A549 (cell line): ENCODE data around the gene DPAGT1. TPM values are rescaled to one million over a fixed set of nuclear protein-coding genes. Genes with fewer than 3 reads are reported as not detected.

ENCODE experiments used
- ATAC-seq, 2 experiments: fragments of 200-7000 bp in 1 of 2; fragments of >200 bp in 1 of 2; cut with Nextera tagmentation in 1 of 2; cut with Tn5 transposase in 1 of 2; 3 replicates each; pipeline versions ENCODE4 v1.8.0 to v1.9.1; 2018 to 2020; ENCODE audit warnings: mild to moderate bottlenecking in 1 of 2, moderate library complexity in 1 of 2
- CTCF ChIA-PET: fragments of 300-600 bp; sonication (Branson Sonifier 250); formaldehyde crosslinking; extraction: SDS; loops from one replicate; lab custom pipeline; 2021; ENCODE audit warnings: antibody characterized with exemption, inconsistent platforms; lab: Yijun Ruan, JAX
- POLR2A ChIA-PET: fragments of 350-600 bp; formaldehyde crosslinking; extraction: SDS; loops from one replicate; lab custom pipeline; 2021; ENCODE audit warnings: antibody characterized with exemption, inconsistent platforms; lab: Yijun Ruan, JAX
- DNase-seq, 2 experiments: peaks; one replicate each; pipeline versions ENCODE4 v3.0.0 to v3.0.0-alpha.2; 2011 to 2016; ENCODE audit warnings: low read depth in 1 of 2, low spot score in 1 of 2
- FAIRE-seq: peaks from 2 replicates; lab custom pipeline; 2011; peaks lifted over from hg19 to GRCh38; lab: Jason Lieb, UNC
- H3K27ac ChIP-seq, 2 experiments: fragments of >200 bp; sonication (Bioruptor Twin); formaldehyde crosslinking; 3 replicates each; pipeline ENCODE4 v1.5.1; 2016 to 2017
- H3K4me1 ChIP-seq: fragments of >200 bp; sonication (Bioruptor Twin); formaldehyde crosslinking; 3 replicates; pipeline ENCODE4 v1.6.1; 2016
- H3K4me2 ChIP-seq: fragments of >200 bp; sonication (Bioruptor Twin); formaldehyde crosslinking; 3 replicates; pipeline ENCODE4 v1.6.1; 2016
- H3K4me3 ChIP-seq: fragments of >200 bp; sonication (Bioruptor Twin); formaldehyde crosslinking; 3 replicates; pipeline ENCODE4 v1.5.1; 2016
- H3K9me3 ChIP-seq: fragments of >200 bp; sonication (Bioruptor Twin); formaldehyde crosslinking; 3 replicates; pipeline ENCODE4 v1.6.1; 2016
- BHLHE40 ChIP-seq: IDR thresholded peaks from 2 replicates; pipeline ENCODE4 v1.6.1; 2012; ENCODE audit warnings: low read depth, low read length, inconsistent platforms
- CBX8 ChIP-seq: fragments of 200-600 bp; sonication (generic); IDR thresholded peaks from 2 replicates; pipeline ENCODE4 v1.6.1; 2016
- CEBPB ChIP-seq, 2 experiments: fragments of >200 bp in 1 of 2; sonication (Bioruptor Twin) in 1 of 2; formaldehyde crosslinking in 1 of 2; IDR thresholded peaks; 2 replicates each; pipeline ENCODE4 v1.6.1; 2012 to 2016
- CHD2 ChIP-seq: fragments of 150-350 bp; IDR thresholded peaks from 2 replicates; pipeline ENCODE4 v1.6.1; 2014; ENCODE audit warnings: low read length; ENCODE audit not compliant: partially characterized antibody
- CHD4 ChIP-seq: fragments of 200-600 bp; sonication (generic); IDR thresholded peaks from 2 replicates; pipeline ENCODE4 v1.6.1; 2016; ENCODE audit warnings: antibody characterized with exemption, mild to moderate bottlenecking, borderline replicate concordance
- E2F6 ChIP-seq: IDR thresholded peaks from 2 replicates; pipeline ENCODE4 v1.6.1; 2012; ENCODE audit warnings: low read depth, borderline replicate concordance
- EP300 ChIP-seq, 2 experiments: fragments of >200 bp; sonication (Bioruptor Twin); formaldehyde crosslinking; IDR thresholded peaks; 2 replicates in 1 of 2; 3 replicates in 1 of 2; pipeline ENCODE4 v1.6.1; 2016 to 2017
- FOSB ChIP-seq: fragments of 250-450 bp; sonication (Bioruptor Pico); IDR thresholded peaks from 2 replicates; pipeline ENCODE4 v1.5.0; 2020; ENCODE audit warnings: mild to moderate bottlenecking, moderate library complexity
- FOSL2 ChIP-seq, 2 experiments: fragments of 450-650 bp in 1 of 2; fragments of >200 bp in 1 of 2; sonication (Bioruptor Twin) in 1 of 2; formaldehyde crosslinking; IDR thresholded peaks; 2 replicates each; pipeline versions ENCODE4 v1.5.0 to v1.6.1; 2016 to 2020; ENCODE audit warnings: mild to moderate bottlenecking in 1 of 2, moderate library complexity in 1 of 2
- HEYL ChIP-seq: fragments of 250-450 bp; sonication (Bioruptor Pico); IDR thresholded peaks from 2 replicates; pipeline ENCODE4 v1.8.0; 2021; ENCODE audit warnings: mild to moderate bottlenecking, moderate library complexity
- MAFK ChIP-seq: fragments of 450-650 bp; IDR thresholded peaks from 2 replicates; pipeline ENCODE4 v1.6.1; 2014; ENCODE audit not compliant: partially characterized antibody
- MYC ChIP-seq: IDR thresholded peaks from 2 replicates; pipeline ENCODE4 v1.6.1; 2012; ENCODE audit warnings: mild to moderate bottlenecking, inconsistent platforms, low read length, improper control_type of control experiment, borderline replicate concordance
- NPAS2 ChIP-seq: fragments of 250-450 bp; sonication (Bioruptor Pico); IDR thresholded peaks from 2 replicates; pipeline ENCODE4 v1.8.0; 2022; ENCODE audit warnings: mild to moderate bottlenecking, moderate library complexity, borderline replicate concordance
- PBX3 ChIP-seq: IDR thresholded peaks from 2 replicates; pipeline ENCODE4 v1.6.1; 2012
- POLR2A ChIP-seq: IDR thresholded peaks from 2 replicates; pipeline ENCODE4 v1.6.1; 2012; ENCODE audit warnings: mild to moderate bottlenecking, low read length
- RAD21 ChIP-seq, 2 experiments: fragments of >200 bp in 1 of 2; sonication (Bioruptor Twin) in 1 of 2; formaldehyde crosslinking in 1 of 2; IDR thresholded peaks in 1 of 2; conservative IDR thresholded peaks in 1 of 2; 2 replicates in 1 of 2; 3 replicates in 1 of 2; pipeline ENCODE4 v1.6.1; 2012 to 2018; ENCODE audit warnings: inconsistent platforms in 1 of 2
- RFX5 ChIP-seq: fragments of 450-650 bp; IDR thresholded peaks from 2 replicates; pipeline ENCODE4 v1.7.1; 2014; ENCODE audit warnings: antibody characterized with exemption, mild to moderate bottlenecking, moderate library complexity
- RNF2 ChIP-seq: fragments of 200-600 bp; sonication (generic); IDR thresholded peaks from 2 replicates; pipeline ENCODE4 v1.6.1; 2016; ENCODE audit warnings: low read depth, mild to moderate bottlenecking, antibody characterized with exemption, moderate library complexity, borderline replicate concordance
- TP53 ChIP-seq: fragments of 250-450 bp; sonication (Bioruptor Pico); IDR thresholded peaks from 2 replicates; pipeline ENCODE4 v1.5.0; 2021; ENCODE audit warnings: mild to moderate bottlenecking, moderate library complexity
- USF2 ChIP-seq: fragments of 450-650 bp; IDR thresholded peaks from 2 replicates; pipeline ENCODE4 v1.6.1; 2014; ENCODE audit warnings: antibody characterized with exemption
- ZNF302 ChIP-seq: fragments of 250-450 bp; sonication (Bioruptor Pico); IDR thresholded peaks from 2 replicates; pipeline ENCODE4 v1.9.0; 2021; ENCODE audit warnings: inconsistent platforms, mild to moderate bottlenecking, moderate library complexity
- WGBS: methylation state at CpG from one replicate; pipeline ENCODE4 v1.1.6; 2017; ENCODE audit errors: missing lambda C conversion rate; 5-methylcytosine and 5-hydroxymethylcytosine counted together
- polyA plus RNA-seq, 4 experiments: library from polyadenylated mRNA; depleted of rRNA in 3 of 4; stranded (reverse); fragments of >200 nt; fragmentation: RNase III in 1 of 4; extraction: RNeasy Plus Mini Kit Qiagen cat#74134 plus additional on column Dnase treatment in 1 of 4; gene quantifications; 2 replicates in 3 of 4; 3 replicates in 1 of 4; pipeline ENCODE4 v1.2.3, GENCODE V29; 2011 to 2017
- TF ChIP-seq, protein P1 (sequence below): fragments of >200 bp; sonication (Bioruptor Twin); formaldehyde crosslinking; IDR thresholded peaks from 3 replicates; pipeline ENCODE4 v1.5.1; 2016

DPAGT1 gene
- polyA plus RNA-seq, 2 of the 4 experiments (the other 2 are of a cell fraction), result 43.7 to 81.4 TPM

- no peak for TF ChIP-seq CHD2
- TF ChIP-seq RAD21 (conservative IDR thresholded peaks at IDR 0.05 in 1 of 2, IDR thresholded peaks at IDR 0.05 in 1 of 2), result peak in 1 of 2 experiments; percentile 26; a peak in 1 of 5 replicates
- TF ChIP-seq, protein P1, sequence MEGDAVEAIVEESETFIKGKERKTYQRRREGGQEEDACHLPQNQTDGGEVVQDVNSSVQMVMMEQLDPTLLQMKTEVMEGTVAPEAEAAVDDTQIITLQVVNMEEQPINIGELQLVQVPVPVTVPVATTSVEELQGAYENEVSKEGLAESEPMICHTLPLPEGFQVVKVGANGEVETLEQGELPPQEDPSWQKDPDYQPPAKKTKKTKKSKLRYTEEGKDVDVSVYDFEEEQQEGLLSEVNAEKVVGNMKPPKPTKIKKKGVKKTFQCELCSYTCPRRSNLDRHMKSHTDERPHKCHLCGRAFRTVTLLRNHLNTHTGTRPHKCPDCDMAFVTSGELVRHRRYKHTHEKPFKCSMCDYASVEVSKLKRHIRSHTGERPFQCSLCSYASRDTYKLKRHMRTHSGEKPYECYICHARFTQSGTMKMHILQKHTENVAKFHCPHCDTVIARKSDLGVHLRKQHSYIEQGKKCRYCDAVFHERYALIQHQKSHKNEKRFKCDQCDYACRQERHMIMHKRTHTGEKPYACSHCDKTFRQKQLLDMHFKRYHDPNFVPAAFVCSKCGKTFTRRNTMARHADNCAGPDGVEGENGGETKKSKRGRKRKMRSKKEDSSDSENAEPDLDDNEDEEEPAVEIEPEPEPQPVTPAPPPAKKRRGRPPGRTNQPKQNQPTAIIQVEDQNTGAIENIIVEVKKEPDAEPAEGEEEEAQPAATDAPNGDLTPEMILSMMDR, result peak; percentile 22; the same call in 2 of the 3 replicates
- 38% methylated on average over 6 of the region's 6 CpGs for WGBS
- FAIRE-seq (no peak), DNase-seq (peak; percentile 57 to 63), ATAC-seq (peak; percentile 41 to 65; a peak in 4 of 6 replicates)
- peak overlapping the region; percentile 90 to 95 for H3K27ac ChIP-seq
- peak overlapping the region; percentile 95 for H3K4me2 ChIP-seq
- no peaks in the 10 kb centered on the region for H3K9me3 ChIP-seq
- H3K4me3 ChIP-seq, result peak overlapping the region; percentile 82
- POLR2A ChIA-PET, result interaction anchor here (0.9 to 1.9 kb wide), 4 partner anchors 9 to 39 kb away, joined by 5 to 9 read pairs (median 6); partner anchors contain the start of gene VPS11
- CTCF ChIA-PET, result interaction anchor here (0.6 to 2.6 kb wide), 12 partner anchors 8 to 366 kb away, joined by 3 to 8 read pairs (median 4); partner anchors contain the start of genes CENATAC and VPS11
- peaks cover 11% of the 10 kb centered on the region; the same call in 2 of the 3 replicates for H3K4me1 ChIP-seq
These were observed 45.8 kb downstream of the DPAGT1 start for GRCh38 chr11:119055901-119056300.

- no peak overlapping the region for H3K4me2 ChIP-seq
- POLR2A ChIA-PET, result no interaction called here
- CTCF ChIA-PET, result interaction anchor here (1.4 to 2.3 kb wide), 2 partner anchors 23 to 365 kb away, joined by 3 to 7 read pairs; no protein-coding TSS in a partner anchor
- WGBS, result 94% methylated on average over 7 of the region's 10 CpGs
- no peak overlapping the region for H3K4me3 ChIP-seq
- no peaks in the 10 kb centered on the region for H3K9me3 ChIP-seq
- ATAC-seq (no peak), DNase-seq (no peak), FAIRE-seq (no peak)
- TF ChIP-seq EP300 (IDR thresholded peaks at IDR 0.05) (no peak), E2F6 (no peak), MAFK (no peak), HEYL (CRISPR knock-in tag) (no peak), USF2 (no peak), FOSL2 (IDR thresholded peaks at IDR 0.05) (no peak), FOSL2 (CRISPR knock-in tag; IDR thresholded peaks at IDR 0.05) (no peak), RAD21 (conservative IDR thresholded peaks at IDR 0.05 in 1 of 2, IDR thresholded peaks at IDR 0.05 in 1 of 2) (no peak), ZNF302 (CRISPR knock-in tag) (no peak), TP53 (CRISPR knock-in tag) (no peak)
- peaks cover 11% of the 10 kb centered on the region; the same call in 2 of the 3 replicates for H3K4me1 ChIP-seq
- no peak overlapping the region for H3K27ac ChIP-seq
These were observed 47.2 kb downstream of the DPAGT1 start for GRCh38 chr11:119054418-119054817.

- ChIA-PET CTCF (interaction anchor here (0.9 kb wide), 1 partner anchor 122 kb away, joined by 4 read pairs; no protein-coding TSS in a partner anchor), POLR2A (no interaction called here)
- WGBS, result 89% methylated on average over 23 of the region's 23 CpGs
- ATAC-seq, result no peak
- Histone ChIP-seq H3K27ac (no peak overlapping the region), H3K9me3 (no peaks in the 10 kb centered on the region), H3K4me3 (no peak overlapping the region), H3K4me2 (no peak overlapping the region), H3K4me1 (peaks cover 5% of the 10 kb centered on the region; the same call in 2 of the 3 replicates)
- no peak for FAIRE-seq
- DNase-seq, result no peak
- TF ChIP-seq BHLHE40 (no peak), MYC (no peak), PBX3 (no peak), RFX5 (no peak), USF2 (no peak), NPAS2 (CRISPR knock-in tag) (no peak), HEYL (CRISPR knock-in tag) (no peak), ZNF302 (CRISPR knock-in tag) (no peak), CBX8 (no peak), FOSB (no peak), RAD21 (conservative IDR thresholded peaks at IDR 0.05 in 1 of 2, IDR thresholded peaks at IDR 0.05 in 1 of 2) (no peak), RNF2 (no peak), CEBPB (IDR thresholded peaks at IDR 0.05) (no peak), CHD4 (no peak), E2F6 (no peak), POLR2A (no peak)
- TF ChIP-seq, protein P1, result no peak
These were observed 49.4 kb downstream of the DPAGT1 start for GRCh38 chr11:119052163-119052814.
